ENCODE results near the gene TAF15.

TAF15 gene

GRCh38 chr17:35849469-35850348 lies 40.4 kb downstream of the TAF15 start:
- H3K9me3 ChIP-seq (replicated peaks in 1 of 2; ENCODE audit: control insufficient read depth in 2 of 2, insufficient read depth in 1 of 2, low read depth in 1 of 2, low read length in 2 of 2) = no peaks in the 10 kb centered on the region
- no peaks in the 10 kb centered on the region for H3K79me1 ChIP-seq (ENCODE audit: low read depth, low read length)
- H4K8ac ChIP-seq (ENCODE audit: low read depth, low read length) = no peak overlapping the region
- no peak overlapping the region for H3K4me3 ChIP-seq (ENCODE audit: low read length in 2 of 2)
- no peak overlapping the region for H3K18ac ChIP-seq (ENCODE audit: low read length)
- H3K4me2 ChIP-seq (ENCODE audit: insufficient read depth, low read length, poor library complexity, severe bottlenecking) = no peak overlapping the region
- H2BK5ac ChIP-seq (ENCODE audit: low read length) = no peak overlapping the region
- H3K27me3 ChIP-seq (ENCODE audit: control insufficient read depth in 3 of 3, insufficient read depth in 3 of 3, low read depth in 1 of 3, low read length in 3 of 3) = no peaks in the 10 kb centered on the region
- no peak overlapping the region for H2BK12ac ChIP-seq (ENCODE audit: low read length)
- H3K36me3 ChIP-seq (replicated peaks in 1 of 2; ENCODE audit: control insufficient read depth in 2 of 2, insufficient read depth in 2 of 2, low read length in 2 of 2) = peaks cover 20 to 89% of the 10 kb centered on the region in 2 donors
- H2BK15ac ChIP-seq (ENCODE audit: low read length) = no peak overlapping the region
- H2BK120ac ChIP-seq (ENCODE audit: low read depth, low read length) = no peak overlapping the region
- H3K23ac ChIP-seq (ENCODE audit: low read depth, low read length, poor library complexity) = no peak overlapping the region
- no peak overlapping the region for H3K14ac ChIP-seq (ENCODE audit: low read length)
- no peak overlapping the region for H3K4ac ChIP-seq (ENCODE audit: low read length)
- no peak overlapping the region for H3K27ac ChIP-seq (replicated peaks; ENCODE audit: low read length)
- H2AFZ ChIP-seq (ENCODE audit: low read length) = no peak overlapping the region
- H2AK5ac ChIP-seq (ENCODE audit: low read depth, low read length) = no peak overlapping the region
- H3K9ac ChIP-seq (ENCODE audit: low read depth, low read length, poor library complexity) = no peak overlapping the region
- H3K4me1 ChIP-seq (ENCODE audit: control insufficient read depth in 2 of 2, insufficient read depth in 1 of 2, low read depth in 1 of 2, low read length in 2 of 2) = no peaks in the 10 kb centered on the region
- H4K91ac ChIP-seq (ENCODE audit: low read depth, low read length, poor library complexity) = no peak overlapping the region
- peak; percentile 48 for DNase-seq (ENCODE audit: low spot score)
- WGBS, 2 donors (ENCODE audit: extremely low coverage in 2 of 2, insufficient read length in 2 of 2, insufficient replicate concordance in 1 of 2) = 100% methylated on average over 1 of the region's 7 CpGs

GRCh38 chr17:35855965-35856364 lies 46.7 kb downstream of the TAF15 start:
- H3K18ac ChIP-seq (ENCODE audit: low read length) = no peak overlapping the region
- no peak overlapping the region for H4K91ac ChIP-seq (ENCODE audit: low read depth, low read length, poor library complexity)
- H3K9ac ChIP-seq (ENCODE audit: low read depth, low read length, poor library complexity) = no peak overlapping the region
- no peak overlapping the region for H2AK5ac ChIP-seq (ENCODE audit: low read depth, low read length)
- H3K27ac ChIP-seq (replicated peaks; ENCODE audit: low read length) = no peak overlapping the region
- H2AFZ ChIP-seq (ENCODE audit: low read length) = no peak overlapping the region
- no peak for DNase-seq (ENCODE audit: low spot score)
- no peak overlapping the region for H2BK15ac ChIP-seq (ENCODE audit: low read length)
- no peak overlapping the region for H3K4me2 ChIP-seq (ENCODE audit: insufficient read depth, low read length, poor library complexity, severe bottlenecking)
- H2BK120ac ChIP-seq (ENCODE audit: low read depth, low read length) = no peak overlapping the region
- H2BK12ac ChIP-seq (ENCODE audit: low read length) = no peak overlapping the region
- H3K23ac ChIP-seq (ENCODE audit: low read depth, low read length, poor library complexity) = no peak overlapping the region
- no peak overlapping the region for H3K14ac ChIP-seq (ENCODE audit: low read length)
- peaks cover 3 to 46% of the 10 kb centered on the region in 2 donors for H3K36me3 ChIP-seq (replicated peaks in 1 of 2; ENCODE audit: control insufficient read depth in 2 of 2, insufficient read depth in 2 of 2, low read length in 2 of 2)
- H3K9me3 ChIP-seq (replicated peaks in 1 of 2; ENCODE audit: control insufficient read depth in 2 of 2, insufficient read depth in 1 of 2, low read depth in 1 of 2, low read length in 2 of 2) = no peaks in the 10 kb centered on the region
- WGBS, 2 donors (ENCODE audit: extremely low coverage in 2 of 2, insufficient read length in 2 of 2, insufficient replicate concordance in 1 of 2) = no CpG with 5 or more reads among the region's 5 CpGs
- H4K8ac ChIP-seq (ENCODE audit: low read depth, low read length) = no peak overlapping the region
- no peak overlapping the region for H3K4ac ChIP-seq (ENCODE audit: low read length)
- H3K79me1 ChIP-seq (ENCODE audit: low read depth, low read length) = no peaks in the 10 kb centered on the region
- no peaks in the 10 kb centered on the region for H3K27me3 ChIP-seq (ENCODE audit: control insufficient read depth in 3 of 3, insufficient read depth in 3 of 3, low read depth in 1 of 3, low read length in 3 of 3)
- no peaks in the 10 kb centered on the region for H3K4me1 ChIP-seq (ENCODE audit: control insufficient read depth in 2 of 2, insufficient read depth in 1 of 2, low read depth in 1 of 2, low read length in 2 of 2)
- no peak overlapping the region for H3K4me3 ChIP-seq (ENCODE audit: low read length in 2 of 2)
- no peak overlapping the region for H2BK5ac ChIP-seq (ENCODE audit: low read length)

DNA sequence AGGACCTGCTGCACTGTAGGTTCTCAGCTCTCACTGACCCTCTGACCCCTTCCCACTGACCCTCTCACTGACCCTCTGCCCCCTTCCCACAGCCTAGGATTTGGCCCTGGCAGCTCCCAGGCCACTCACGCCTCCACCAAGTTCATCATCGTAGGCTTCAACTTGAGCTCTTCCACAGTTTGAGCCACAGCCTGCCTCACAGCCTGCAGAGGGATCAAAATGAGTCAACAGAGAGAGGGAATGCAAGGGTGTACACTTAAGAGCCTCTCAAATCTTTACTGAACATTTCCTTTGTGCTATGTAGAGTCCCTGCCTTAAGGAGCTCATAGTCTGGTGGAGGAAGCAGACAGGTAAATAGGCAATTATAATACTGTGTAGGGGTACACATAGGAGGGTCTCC lies 47.3 kb downstream of the TAF15 start:
- Histone ChIP-seq H3K4me3 (ENCODE audit: low read length in 2 of 2) (no peak overlapping the region), H3K9ac (ENCODE audit: low read depth, low read length, poor library complexity) (no peak overlapping the region), H4K91ac (ENCODE audit: low read depth, low read length, poor library complexity) (no peak overlapping the region), H2BK15ac (ENCODE audit: low read length) (no peak overlapping the region), H3K36me3 (replicated peaks in 1 of 2; ENCODE audit: control insufficient read depth in 2 of 2, insufficient read depth in 2 of 2, low read length in 2 of 2) (peaks cover 3 to 40% of the 10 kb centered on the region in 2 donors), H3K18ac (ENCODE audit: low read length) (no peak overlapping the region), H3K27me3 (ENCODE audit: control insufficient read depth in 3 of 3, insufficient read depth in 3 of 3, low read depth in 1 of 3, low read length in 3 of 3) (no peaks in the 10 kb centered on the region), H3K4me1 (ENCODE audit: control insufficient read depth in 2 of 2, insufficient read depth in 1 of 2, low read depth in 1 of 2, low read length in 2 of 2) (no peaks in the 10 kb centered on the region), H2BK5ac (ENCODE audit: low read length) (no peak overlapping the region), H3K23ac (ENCODE audit: low read depth, low read length, poor library complexity) (no peak overlapping the region), H2BK12ac (ENCODE audit: low read length) (no peak overlapping the region), H2AFZ (ENCODE audit: low read length) (no peak overlapping the region), H3K4me2 (ENCODE audit: insufficient read depth, low read length, poor library complexity, severe bottlenecking) (no peak overlapping the region), H2AK5ac (ENCODE audit: low read depth, low read length) (no peak overlapping the region), H3K9me3 (replicated peaks in 1 of 2; ENCODE audit: control insufficient read depth in 2 of 2, insufficient read depth in 1 of 2, low read depth in 1 of 2, low read length in 2 of 2) (no peaks in the 10 kb centered on the region), H2BK120ac (ENCODE audit: low read depth, low read length) (no peak overlapping the region), H4K8ac (ENCODE audit: low read depth, low read length) (no peak overlapping the region), H3K14ac (ENCODE audit: low read length) (no peak overlapping the region), H3K79me1 (ENCODE audit: low read depth, low read length) (no peaks in the 10 kb centered on the region), H3K27ac (replicated peaks; ENCODE audit: low read length) (no peak overlapping the region), H3K4ac (ENCODE audit: low read length) (no peak overlapping the region)
- WGBS, 2 donors (ENCODE audit: extremely low coverage in 2 of 2, insufficient read length in 2 of 2, insufficient replicate concordance in 1 of 2) = no CpG with 5 or more reads among the region's 2 CpGs
- DNase-seq (ENCODE audit: low spot score) = no peak

DNA sequence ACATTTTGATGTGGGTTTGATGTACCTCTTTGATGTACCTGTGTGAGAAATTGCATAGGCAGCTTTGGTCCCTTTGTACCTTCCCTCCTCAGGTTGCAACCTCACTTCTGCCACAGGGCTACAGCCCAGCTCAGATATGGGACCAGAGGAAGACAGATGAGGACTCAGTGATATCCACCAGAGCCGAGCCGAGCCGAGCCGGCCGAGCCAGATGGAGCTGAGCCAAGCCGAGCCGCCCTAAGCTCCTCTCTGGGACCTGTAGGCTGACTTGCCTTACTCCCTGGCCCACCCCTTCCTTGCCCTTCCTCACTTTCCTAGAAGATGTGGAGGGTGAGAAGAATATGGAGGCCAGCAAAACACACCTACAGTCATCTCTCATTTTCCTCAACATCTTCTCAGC lies 55.6 kb downstream of the TAF15 start:
- Histone ChIP-seq H3K4ac (ENCODE audit: low read length) (no peak overlapping the region), H4K91ac (ENCODE audit: low read depth, low read length, poor library complexity) (no peak overlapping the region), H3K14ac (ENCODE audit: low read length) (no peak overlapping the region), H3K27me3 (ENCODE audit: control insufficient read depth in 3 of 3, insufficient read depth in 3 of 3, low read depth in 1 of 3, low read length in 3 of 3) (no peaks in the 10 kb centered on the region), H2BK5ac (ENCODE audit: low read length) (no peak overlapping the region), H2BK120ac (ENCODE audit: low read depth, low read length) (no peak overlapping the region), H3K79me1 (ENCODE audit: low read depth, low read length) (no peaks in the 10 kb centered on the region), H4K8ac (ENCODE audit: low read depth, low read length) (no peak overlapping the region), H3K9ac (ENCODE audit: low read depth, low read length, poor library complexity) (no peak overlapping the region), H3K23ac (ENCODE audit: low read depth, low read length, poor library complexity) (no peak overlapping the region), H2BK15ac (ENCODE audit: low read length) (no peak overlapping the region), H2AFZ (ENCODE audit: low read length) (no peak overlapping the region), H3K4me2 (ENCODE audit: insufficient read depth, low read length, poor library complexity, severe bottlenecking) (no peak overlapping the region), H3K27ac (replicated peaks; ENCODE audit: low read length) (no peak overlapping the region), H2BK12ac (ENCODE audit: low read length) (no peak overlapping the region), H3K9me3 (replicated peaks in 1 of 2; ENCODE audit: control insufficient read depth in 2 of 2, insufficient read depth in 1 of 2, low read depth in 1 of 2, low read length in 2 of 2) (no peaks in the 10 kb centered on the region), H3K4me3 (ENCODE audit: low read length in 2 of 2) (peak overlapping the region in 1 of 2 donors; percentile 42), H3K4me1 (ENCODE audit: control insufficient read depth in 2 of 2, insufficient read depth in 1 of 2, low read depth in 1 of 2, low read length in 2 of 2) (no peaks in the 10 kb centered on the region), H2AK5ac (ENCODE audit: low read depth, low read length) (no peak overlapping the region), H3K36me3 (replicated peaks in 1 of 2; ENCODE audit: control insufficient read depth in 2 of 2, insufficient read depth in 2 of 2, low read length in 2 of 2) (no peaks in the 10 kb centered on the region), H3K18ac (ENCODE audit: low read length) (no peak overlapping the region)
- WGBS, 2 donors (ENCODE audit: extremely low coverage in 2 of 2, insufficient read length in 2 of 2, insufficient replicate concordance in 1 of 2) = no CpG with 5 or more reads among the region's 7 CpGs
- no peak for DNase-seq (ENCODE audit: low spot score)

Measured in neuronal stem cell (in vitro differentiated cells).